GM19452 (cell line): Measurements from ENCODE around the gene ZCCHC7.

Source experiments
- ATAC-seq: cut with Tn5 transposase; IDR thresholded peaks from one replicate; pipeline ENCODE4 v1.9.1; 2021; ENCODE audit not compliant: unreplicated experiment

The ZCCHC7 gene

DNA sequence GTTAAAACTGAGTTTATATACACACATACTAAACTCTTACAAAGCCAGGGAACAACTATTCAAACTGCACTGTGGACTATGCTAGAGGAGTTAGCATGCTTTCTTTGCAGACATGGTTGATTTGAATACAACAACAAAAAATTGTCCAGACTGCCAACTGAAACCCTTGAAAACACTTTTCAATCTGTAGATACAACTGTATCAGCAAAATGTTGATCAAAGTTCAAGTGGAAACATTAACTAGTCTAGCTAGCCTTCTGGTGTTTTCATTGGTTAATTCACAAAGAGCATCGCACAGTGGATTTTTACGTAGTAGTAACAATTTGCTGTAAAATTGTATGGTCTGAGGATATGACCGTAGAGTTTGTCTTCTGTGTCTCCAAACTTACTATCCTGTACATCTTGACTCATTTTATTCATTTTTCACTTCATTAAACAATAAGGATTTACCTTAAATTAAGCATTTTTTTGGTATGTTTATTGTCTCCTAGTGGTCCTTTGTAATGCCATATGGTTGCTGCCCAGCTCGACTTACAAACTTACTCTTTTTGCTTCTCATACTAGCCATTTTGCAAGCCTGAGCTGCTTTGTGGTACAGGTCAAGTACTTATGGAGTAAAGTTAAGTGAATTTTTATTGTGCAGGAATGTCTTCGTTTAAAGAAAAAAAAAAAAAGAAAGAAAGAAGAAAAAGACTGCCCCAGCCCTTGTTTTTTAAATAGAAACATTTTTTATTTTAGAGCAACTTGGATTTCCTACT lies 123.4 kb downstream of the ZCCHC7 start:
- no peak for ATAC-seq

DNA sequence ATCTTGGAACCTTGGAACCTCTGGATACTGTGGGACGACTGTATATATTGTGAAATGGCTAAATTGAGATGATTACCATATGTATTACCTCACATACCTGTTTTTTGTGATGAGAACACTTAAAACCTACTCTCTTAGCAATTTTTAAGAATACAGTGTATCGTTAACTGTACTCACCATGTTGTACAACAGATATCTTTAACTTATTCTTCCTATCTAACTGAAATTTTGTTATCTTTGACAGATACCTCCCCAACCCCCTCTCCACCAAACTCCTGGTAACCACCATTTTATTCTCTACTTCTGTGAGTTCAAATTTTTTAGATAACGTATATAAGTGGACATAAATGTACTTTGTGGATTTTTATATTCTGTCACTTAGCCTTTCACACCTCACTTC lies 126.5 kb downstream of the ZCCHC7 start:
- no peak for ATAC-seq

DNA sequence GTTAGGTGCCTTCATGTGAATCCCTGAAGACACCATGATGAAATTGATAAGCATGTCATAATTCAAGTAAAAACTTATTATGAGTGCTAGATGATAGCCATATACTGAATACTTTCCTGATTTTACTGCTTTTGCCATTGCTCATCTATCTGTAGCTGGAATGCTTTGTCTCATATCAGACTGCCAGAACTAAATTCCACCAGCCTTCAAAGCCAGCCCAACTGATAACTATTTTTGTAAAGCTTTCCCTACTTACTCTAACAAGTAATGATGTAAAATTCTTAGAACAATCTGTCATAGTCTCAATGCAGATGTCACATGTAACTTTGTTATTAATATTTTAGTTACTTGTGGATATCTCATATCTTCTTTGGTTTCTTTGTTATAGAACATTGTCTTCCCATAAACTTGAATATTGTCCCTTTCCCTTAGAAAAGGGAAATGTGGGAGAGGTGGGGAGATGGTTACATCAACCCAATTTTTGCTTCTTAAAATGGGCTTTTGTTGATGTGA lies 128.3 kb downstream of the ZCCHC7 start:
- ATAC-seq = no peak

DNA sequence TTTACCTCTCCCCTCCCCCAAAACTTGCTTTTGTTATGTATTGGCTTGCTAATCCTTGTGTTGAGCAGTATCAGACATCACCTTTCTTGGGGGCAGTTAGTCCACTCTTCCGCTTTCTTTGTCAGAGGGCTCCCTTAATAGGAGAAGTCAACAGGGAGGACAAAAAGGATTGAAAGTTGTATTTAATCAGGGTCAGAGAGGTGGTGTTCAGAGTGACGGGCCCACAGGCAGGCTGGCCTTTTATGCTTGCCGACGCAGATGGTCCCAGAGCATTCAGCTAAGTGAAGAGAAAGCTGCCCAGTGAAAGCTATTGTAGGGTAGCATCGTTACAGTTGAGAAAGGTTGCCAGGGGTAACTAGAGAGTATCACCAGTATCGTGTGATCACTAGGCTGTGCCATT lies 131.1 kb downstream of the ZCCHC7 start:
- no peak for ATAC-seq

DNA sequence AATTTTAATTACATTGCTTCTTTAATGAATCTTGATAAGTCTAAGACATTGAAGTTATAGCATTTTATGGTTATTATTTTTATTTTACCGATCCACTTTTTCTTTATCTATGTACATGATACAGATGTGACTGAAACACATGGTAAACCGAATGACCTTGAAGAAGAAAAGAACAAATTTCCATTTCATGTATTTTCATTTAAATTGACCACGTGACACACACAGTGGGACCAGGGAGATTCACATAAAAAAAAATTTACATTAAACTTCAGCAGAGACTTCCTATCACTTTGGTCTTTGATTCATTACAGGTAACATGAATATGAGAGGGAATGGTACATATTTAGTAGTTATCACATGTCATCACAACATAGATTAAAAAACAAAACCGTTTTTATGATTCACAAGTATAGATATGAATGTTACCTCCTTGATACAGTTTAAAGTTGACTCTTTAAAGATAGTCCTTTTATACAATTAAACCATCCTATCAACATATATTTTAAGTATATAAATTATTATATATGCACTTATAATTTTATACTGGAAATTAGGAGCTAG lies 133.1 kb downstream of the ZCCHC7 start:
- no peak for ATAC-seq

DNA sequence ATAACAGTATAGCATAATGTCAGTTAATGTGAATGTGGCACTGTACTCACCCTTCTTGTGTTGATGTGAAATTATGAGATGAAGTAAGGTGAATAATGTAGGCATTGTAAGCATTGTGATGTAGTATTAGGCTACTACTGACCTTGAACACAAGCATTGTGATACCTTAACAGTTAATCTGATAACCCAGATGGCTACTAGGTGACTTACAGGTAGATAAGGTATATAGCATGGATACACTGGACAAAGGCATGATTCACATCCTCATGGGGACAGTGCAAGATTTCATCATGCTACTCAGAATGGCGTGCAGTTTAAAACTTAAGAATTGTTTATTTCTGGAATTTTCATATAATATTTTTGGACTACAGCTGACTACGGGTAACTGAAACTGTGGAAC lies 134.8 kb downstream of the ZCCHC7 start:
- ATAC-seq = no peak

DNA sequence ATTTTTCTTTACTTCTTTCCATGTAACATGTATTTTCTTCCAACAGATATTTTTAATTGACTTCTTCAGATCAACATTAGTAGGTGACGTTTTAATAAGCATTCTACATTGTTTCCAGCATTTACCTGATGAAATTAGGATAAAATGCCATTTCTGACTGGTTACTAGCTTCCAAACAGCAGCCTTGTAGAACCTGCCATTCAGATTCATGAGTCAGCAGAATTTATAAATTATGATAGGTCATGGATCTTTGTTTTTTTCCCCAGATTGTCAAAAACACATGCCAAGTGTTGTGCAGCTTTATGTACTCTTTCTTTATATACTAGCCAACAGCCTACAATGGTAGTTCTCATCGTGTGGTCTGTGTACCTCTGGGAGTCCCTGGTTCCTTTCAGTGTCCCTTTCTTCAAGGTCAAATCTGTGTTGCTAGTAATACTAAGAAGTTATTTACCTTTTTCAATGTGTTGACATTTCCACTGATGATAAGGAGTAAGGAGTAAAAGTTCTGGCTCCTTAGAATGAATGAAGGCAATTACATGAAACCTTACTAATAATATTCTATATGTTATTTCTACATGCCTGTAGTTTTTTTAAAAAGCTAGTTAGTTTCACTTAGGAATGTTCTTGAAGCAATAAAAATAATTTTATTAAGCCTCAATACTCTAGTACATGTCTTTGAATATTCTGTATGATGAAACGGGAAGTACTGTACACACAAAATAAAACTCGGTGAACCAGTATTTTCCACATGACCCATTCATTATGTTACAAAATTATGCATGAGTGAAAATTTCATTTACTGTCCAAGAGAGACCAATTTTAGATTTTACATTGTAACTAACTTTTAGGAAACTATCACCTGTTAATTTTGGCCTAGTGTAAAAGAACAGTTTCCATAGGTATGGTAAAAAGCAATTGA lies 135.8 kb downstream of the ZCCHC7 start:
- no peak for ATAC-seq

DNA sequence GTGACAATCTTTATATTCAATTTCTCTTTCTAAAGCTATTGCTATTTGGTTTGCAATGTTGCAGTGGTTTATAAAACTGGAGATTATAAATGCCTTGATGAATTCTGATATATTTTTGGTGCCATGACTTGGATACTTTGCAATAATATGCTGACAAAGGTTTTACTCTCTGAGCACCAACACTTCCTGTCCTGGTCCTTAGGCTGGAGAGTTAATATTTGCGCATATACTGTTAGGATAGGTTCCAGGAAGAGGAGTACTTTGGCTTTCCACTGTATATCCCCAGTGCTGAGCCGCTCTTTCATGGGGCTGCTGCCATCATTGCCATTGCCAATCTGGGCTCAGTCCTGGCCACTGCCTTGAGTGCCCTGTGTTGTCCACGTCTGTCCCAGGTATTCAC lies 139.6 kb downstream of the ZCCHC7 start:
- ATAC-seq = no peak

DNA sequence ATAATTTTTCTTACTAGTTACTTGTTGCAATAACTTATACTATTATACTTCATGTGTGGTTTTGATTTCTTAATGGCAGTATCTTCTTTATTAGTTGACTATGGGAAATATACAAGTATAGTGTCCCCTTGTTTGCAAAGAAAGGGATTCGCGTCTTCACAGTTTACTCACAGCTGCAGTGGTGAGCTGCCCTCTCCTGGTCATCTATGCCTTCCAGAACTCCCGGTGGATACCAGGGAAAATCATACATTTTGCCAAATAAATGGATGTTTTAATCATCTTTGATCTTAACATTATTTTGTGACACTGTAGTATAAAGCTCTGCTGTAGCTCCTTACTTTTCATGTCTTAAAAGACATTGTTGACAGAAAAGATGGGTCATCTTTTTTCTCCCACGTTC lies 142.0 kb downstream of the ZCCHC7 start:
- no peak for ATAC-seq

DNA sequence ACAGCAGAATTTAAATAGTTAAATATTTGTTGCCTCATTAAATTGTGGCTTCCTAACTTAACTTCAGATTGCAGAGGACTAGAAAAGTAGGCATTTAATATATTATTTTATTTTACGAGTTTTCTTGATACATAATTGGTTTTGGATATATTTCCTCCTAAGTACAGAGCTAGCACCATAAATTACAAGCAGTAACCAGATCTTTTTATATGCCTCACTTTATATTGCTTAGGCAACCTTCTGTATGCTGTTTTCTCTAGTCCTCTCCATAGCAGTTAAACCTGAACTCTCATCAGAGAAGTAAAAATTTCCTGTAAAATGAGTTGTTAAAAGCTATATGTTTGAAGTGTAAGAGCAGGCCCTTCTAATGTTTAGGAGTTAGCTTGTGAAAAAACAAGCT lies 144.2 kb downstream of the ZCCHC7 start:
- ATAC-seq = no peak

DNA sequence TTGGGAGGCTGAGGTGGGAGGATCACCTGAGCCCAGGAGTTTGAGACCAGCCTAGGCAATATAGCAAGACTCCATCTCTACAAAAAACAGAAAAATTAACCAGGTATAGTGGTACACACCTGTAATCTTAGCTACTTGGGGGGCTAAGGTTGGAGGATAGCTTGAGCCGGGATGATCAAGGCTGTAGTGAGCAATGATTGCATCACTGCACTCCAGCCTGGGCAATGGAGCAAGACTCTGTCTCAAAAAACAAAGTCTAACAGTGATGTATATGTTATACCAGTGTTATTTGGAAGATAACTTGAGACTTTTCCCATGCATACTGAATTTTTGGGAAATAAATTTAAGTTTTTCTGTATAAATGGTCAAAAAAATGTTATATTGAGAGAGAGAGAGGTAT lies 146.3 kb downstream of the ZCCHC7 start:
- ATAC-seq = no peak

DNA sequence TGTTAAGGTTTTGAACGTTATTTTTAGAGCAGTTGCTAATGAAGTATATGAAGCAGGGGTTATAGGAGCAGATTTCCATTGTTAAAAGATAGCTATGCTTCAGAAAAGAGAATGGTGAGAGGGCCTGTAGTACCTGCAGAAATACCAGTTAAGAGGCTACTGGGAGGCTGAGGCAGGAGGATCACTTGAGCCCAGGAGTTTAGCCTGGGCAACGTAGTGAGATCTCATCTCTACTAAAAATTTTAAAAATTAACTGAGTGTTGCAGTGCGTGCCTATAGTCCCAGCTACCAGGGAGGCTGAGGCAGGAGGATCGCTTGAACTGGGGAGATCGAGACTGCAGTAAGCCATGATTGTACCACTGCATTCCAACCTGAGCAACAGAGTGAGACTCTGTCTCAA lies 148.8 kb downstream of the ZCCHC7 start:
- no peak for ATAC-seq

DNA sequence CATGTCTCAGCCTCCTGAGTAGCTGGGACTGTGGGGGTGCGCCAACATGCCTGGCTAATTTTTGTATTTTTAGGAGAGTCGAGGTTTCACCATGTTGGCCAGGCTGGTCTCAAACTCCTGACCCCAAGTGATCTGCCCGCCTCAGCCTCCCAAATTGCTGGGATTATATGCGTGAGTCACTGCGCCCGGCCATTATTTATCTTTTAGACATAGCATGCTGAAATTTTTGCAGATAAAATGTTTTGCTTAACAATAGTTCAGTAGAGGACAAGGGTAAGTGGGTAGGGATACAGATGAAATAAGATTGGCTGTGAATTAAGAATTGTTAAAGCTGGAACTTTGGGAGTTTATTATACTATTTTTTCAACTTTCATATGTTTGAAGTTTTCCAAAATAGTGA lies 151.3 kb downstream of the ZCCHC7 start:
- no peak for ATAC-seq

DNA sequence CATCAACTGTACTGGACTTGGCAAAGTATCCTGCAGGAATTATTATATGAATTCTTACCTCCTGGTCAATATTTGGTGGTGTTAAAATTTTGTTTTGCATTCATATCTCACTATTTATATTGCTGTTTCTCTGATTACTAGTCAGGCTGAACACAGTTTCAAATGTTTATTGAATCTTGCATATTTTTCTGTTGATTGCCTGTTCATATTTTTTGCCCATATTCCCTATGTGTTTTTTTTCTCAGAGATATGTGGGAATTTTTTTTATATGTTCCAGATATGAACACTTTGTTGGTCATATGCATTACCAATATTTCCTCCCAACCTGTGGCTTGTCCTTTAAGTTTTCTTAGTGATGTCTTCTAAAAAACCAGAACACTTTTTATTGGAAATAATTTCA lies 153.2 kb downstream of the ZCCHC7 start:
- no peak for ATAC-seq

DNA sequence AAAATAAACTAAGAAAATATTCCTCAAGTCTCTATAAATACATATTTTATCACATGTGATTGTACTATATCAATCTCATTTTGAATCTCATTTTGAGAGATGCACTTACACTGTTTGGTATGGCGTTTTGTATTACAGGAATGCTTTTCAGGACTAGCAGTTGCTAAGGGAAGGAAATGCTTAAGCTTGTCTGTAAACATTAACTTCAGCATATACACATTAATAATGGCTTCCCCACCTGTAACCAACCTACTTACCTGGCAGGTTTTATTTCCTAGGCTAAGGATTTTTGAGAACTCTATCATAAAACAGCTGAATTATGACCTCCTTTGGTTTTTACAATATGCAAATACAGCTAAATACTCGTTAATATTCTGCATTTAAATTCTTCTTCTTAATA lies 161.2 kb downstream of the ZCCHC7 start:
- no peak for ATAC-seq

DNA sequence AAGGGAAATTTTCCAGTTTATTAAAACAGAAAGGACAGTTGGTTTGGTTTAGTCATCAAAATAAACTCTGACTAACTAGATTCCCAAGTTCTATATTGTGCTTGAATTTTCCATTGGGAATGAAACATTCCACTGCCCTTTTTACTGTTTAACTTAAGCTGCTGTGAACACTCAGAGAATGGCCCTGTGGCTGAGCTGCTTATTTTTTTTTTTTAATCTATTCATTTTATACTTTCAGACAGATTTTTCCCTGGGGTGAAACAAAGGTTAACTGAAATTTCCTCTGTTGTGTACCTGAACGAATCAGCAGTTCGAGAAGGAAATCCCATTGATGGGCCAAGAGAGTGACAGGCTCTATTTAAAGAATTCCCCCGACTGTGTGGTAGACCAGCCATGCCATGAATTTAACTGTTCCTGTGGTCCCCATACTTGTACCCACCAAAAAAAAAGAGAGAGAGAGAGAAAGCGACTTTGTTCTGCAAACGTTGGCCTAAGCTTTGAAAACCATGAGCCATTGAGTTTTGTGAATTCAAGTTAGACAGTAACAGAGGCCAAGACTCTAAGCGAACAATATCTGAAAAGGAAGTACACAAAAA lies 163.5 kb downstream of the ZCCHC7 start:
- ATAC-seq = no peak

DNA sequence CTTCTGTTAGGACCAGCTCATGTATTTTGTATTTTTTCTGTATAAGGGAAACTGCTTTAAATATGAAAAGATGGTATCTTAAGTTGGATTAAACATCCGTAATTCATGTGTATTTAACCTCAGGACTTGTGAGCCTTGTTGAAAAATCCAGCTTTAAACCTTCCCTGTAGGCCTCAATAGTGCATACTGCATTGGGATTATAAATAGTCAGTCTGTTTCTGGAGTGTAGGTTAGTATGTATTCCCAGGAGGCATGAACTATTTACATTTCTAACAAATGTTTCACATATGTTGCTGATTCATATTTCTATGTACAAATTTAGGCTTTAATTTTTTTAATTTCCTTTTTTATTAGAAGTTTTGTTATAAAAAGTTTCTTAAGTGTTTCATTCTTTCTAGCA lies 164.3 kb downstream of the ZCCHC7 start:
- ATAC-seq = no peak

DNA sequence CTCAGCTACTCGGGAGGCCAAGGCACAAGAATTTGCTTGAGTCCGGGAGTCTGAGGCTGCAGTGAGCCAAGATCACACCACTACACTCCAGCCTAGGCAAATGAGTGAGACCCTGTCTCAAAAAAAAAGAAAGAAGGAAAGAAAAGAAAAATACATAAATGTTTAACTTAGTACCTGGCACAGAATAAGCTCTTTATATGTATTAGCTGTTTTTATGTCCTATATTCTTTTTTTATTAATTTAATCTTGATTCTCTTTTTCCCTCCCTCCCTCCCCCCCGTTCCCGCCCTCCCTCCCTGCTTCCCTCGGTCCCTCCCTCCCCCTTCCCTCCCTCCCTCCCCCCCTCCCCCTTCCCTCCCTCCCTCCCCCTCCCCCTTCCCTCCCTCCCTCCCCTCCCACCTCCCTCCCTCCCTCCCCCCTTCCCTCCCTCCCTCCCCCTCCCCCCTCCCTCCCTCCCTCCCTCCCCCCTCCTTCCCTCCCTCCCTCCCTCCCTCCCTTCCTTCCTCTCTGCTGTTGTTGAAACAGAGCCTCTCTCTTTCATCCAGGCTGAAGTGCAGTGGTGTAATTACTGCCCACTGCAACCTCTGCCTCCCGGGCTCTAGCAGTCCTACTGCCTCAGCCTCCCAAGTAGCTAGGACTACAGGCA lies 166.3 kb downstream of the ZCCHC7 start:
- no peak for ATAC-seq

DNA sequence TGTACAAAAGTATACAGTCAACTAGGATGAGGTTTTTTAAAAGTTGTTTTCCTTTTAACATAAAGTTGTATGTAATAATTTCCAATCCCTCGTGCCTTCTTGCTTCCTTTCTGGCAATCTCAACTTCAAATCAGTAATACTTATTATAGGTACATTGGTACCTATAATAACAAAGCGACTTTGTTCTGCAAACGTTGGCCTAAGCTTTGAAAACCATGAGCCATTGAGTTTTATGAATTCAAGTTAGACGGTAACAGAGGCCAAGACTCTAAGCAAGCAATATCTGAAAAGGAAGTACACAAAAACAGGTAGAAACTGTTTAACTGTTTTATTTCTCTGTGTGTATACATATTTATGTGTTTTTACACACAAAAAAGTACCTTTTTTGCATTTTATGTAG lies 166.9 kb downstream of the ZCCHC7 start:
- no peak for ATAC-seq

DNA sequence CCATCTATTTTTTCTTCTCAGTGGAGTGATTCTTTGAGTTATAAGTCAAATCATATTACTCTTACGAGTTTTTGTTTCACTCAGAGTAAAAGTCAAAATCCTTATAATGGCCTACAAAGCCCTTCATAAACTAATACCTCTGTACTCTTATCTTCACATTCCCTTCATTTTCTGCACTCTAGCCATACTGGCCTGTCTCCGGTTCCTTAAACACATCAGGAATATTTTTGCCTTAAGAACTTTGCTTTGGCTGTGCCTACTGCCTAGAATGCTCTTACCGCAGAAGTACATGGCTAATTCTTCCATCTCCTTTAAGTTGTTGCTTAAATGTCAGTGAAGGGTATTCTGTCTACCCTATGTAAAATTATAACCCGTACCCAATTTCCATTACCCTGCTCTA lies 169.3 kb downstream of the ZCCHC7 start:
- no peak for ATAC-seq

DNA sequence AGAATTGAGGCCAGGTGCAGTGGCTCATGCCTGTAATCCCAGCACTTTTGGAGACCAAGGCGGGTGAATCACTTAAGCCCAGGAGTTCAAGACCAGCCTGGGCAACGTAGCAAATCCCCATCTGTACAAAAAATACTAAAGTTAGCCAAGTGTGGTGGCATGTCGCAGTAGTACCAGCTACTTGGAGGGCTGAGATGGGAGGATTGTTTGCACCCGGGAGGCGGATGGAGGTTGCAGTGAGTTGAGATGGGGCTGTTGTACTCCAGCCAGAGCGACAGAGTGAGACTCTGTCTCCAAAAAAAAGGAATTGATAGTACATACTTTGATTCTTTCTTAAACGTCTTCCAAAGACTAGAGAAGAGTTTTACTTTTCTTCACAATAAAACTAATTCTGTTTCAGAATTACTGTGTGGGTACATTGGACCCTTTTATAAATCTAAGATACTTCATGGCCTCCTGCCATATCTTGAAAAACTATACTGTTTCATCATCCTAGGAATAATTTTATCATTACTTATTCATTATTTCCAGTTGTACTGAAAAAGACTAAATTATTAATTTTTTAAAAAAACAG lies 170.1 kb downstream of the ZCCHC7 start:
- no peak for ATAC-seq
